ENCODE results near the gene NOL3.
A peak's percentile ranks its signal among the peaks of the same experiment; 100 is the strongest.

Gene NOL3

GRCh38 chr16:67155295-67156142 lies 14.8 kb upstream of the NOL3 start:
- DNase-seq (ENCODE audit: low read depth in 2 of 2), result peak; percentile 72 to 73

GRCh38 chr16:67156143-67156844 lies 14.0 kb upstream of the NOL3 start:
- no peak for DNase-seq (ENCODE audit: low read depth in 2 of 2)

GRCh38 chr16:67157106-67157748 lies 13.1 kb upstream of the NOL3 start:
- no peak for DNase-seq (ENCODE audit: low read depth in 2 of 2)

DNA sequence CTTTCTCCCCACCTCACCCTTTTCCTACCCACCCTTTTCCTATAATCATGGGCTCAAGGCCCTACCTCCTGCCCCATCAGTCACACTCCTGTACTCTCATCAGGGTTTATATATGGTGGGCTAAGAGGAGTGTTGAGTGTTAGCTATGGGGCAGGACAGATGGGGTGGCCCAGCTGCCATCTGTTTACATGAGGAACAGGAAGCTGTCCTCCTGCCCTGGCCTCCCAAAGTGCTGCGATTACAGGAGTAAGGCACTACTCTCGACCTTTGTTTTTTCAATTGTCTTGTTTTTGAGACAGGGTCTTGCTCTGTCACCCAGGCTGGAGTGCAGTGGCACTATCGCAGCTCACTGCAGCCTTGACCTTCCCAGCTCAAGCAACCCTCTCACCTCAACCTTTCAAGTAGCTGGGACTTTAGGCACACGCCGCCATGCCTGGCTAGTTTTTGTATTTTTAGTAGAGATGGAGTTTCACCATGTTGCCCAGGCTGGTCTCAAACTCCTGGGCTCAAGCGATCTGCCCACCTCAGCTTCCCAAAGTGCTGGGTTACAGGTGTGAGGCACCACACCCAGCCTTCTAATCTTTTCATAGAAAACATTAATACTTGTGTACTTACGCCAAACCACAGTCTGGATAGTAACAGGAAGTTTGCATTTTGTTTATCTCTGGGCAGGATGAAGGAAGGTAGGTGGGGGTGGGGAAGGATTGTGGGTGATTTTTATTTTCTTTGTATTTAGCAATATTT lies 12.3 kb upstream of the NOL3 start:
- no peak for DNase-seq (ENCODE audit: low read depth in 2 of 2)

- DNase-seq (ENCODE audit: low read depth in 2 of 2), result peak; percentile 57 to 70
These were observed 11.4 kb upstream of the NOL3 start for GRCh38 chr16:67158637-67159600.

GRCh38 chr16:67161595-67162058 lies 8.7 kb upstream of the NOL3 start:
- no peak for DNase-seq (ENCODE audit: low read depth in 2 of 2)

DNA sequence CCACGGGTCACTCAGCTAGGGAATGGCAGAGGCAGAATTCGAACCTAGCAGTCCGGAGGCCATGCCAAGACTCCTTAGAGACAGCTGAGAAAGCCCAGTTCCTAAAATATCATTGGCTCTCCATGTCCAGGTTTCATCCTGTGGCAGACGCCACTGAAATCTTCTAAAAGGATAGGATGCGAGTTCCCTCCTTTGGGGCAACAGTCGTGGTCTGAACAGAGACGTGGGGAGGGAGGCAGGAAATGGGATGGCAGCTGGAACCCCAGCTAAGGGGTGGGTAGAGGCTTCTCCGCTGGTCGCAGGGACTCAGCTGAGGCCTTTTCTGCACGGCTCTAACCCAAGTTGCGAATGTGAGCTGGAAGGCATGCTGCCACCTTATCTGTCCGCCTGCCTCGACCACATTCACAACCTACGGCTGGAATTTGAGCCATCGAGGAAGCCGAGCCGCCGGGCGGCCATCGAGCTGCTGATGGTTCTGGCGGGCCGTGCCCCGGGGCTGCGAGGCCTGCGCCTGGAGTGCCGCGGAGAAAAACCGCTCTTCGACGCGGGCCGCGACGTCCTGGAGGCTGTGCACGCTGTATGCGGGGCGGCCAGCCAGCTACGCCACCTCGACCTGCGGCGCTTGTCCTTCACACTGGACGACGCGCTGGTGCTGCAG lies 7.7 kb upstream of the NOL3 start:
- DNase-seq (ENCODE audit: low read depth in 2 of 2), result no peak

- no peak for DNase-seq (ENCODE audit: low read depth in 2 of 2)
These were observed 7.0 kb upstream of the NOL3 start for GRCh38 chr16:67163164-67163998.

- no peak for DNase-seq (ENCODE audit: low read depth in 2 of 2)
These were observed 6.3 kb upstream of the NOL3 start for GRCh38 chr16:67163999-67164558.

DNA sequence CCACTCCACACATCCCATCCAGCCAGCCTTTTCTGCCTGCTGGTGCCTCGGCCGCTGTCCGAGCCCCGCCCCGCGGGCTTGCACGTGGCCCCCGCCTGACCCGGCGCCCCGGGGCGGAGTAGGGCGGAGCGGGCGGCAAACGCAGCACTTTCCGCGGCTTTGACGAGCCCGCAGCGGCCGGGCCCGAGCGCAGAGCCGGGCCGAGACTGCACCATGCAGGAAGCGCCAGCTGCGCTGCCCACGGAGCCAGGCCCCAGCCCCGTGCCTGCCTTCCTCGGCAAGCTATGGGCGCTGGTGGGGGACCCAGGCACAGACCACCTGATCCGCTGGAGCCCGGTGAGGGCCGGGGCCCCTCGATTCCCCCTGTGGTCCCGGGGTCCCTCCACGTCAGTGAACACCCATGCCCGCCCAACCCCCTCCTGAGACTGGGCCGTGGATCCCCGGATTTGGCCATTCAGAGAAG lies 5.7 kb upstream of the NOL3 start, which contains the start of gene HSF4:
HSF4 (plus strand) TSS at position 147 of the 463 bp plus-strand sequence; CDS start at position 214, 67 bp downstream.
- no peak for DNase-seq (ENCODE audit: low read depth in 2 of 2)

GRCh38 chr16:67165121-67166078 lies 4.9 kb upstream of the NOL3 start:
- DNase-seq (ENCODE audit: low read depth in 2 of 2), result no peak

- no peak for DNase-seq (ENCODE audit: low read depth in 2 of 2)
These were observed 4.2 kb upstream of the NOL3 start for GRCh38 chr16:67166110-67166547.

DNA sequence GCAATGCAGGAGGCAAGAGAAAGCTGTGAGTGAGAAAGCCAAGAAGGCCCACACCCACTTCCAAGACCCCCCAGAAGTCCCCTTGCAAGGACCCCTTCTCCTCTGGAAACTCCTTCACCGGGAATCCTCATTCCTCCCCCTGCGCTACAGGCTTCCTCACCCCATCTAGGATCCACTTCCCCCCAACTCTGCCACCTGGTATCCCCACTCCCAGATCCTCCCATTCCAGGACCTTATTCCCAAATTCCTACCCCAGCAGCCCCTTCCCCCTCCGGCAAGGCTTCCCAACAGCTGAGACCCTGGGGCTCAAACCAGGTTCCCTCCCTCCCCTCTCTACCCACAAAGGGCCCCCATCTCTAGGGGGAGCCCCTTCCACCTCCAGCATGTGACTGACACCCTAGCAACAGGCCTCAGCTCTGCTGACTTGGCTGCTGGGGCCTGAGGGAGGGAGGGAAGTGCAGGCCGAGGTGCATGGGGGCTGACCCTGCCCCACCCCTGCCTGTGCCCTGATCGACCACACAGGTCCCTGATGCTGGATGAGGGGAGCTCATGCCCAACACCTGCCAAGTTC lies 3.7 kb upstream of the NOL3 start:
- DNase-seq (ENCODE audit: low read depth in 2 of 2), result no peak

- no peak for DNase-seq (ENCODE audit: low read depth in 2 of 2)
These were observed 2.8 kb upstream of the NOL3 start for GRCh38 chr16:67167588-67167987.

DNA sequence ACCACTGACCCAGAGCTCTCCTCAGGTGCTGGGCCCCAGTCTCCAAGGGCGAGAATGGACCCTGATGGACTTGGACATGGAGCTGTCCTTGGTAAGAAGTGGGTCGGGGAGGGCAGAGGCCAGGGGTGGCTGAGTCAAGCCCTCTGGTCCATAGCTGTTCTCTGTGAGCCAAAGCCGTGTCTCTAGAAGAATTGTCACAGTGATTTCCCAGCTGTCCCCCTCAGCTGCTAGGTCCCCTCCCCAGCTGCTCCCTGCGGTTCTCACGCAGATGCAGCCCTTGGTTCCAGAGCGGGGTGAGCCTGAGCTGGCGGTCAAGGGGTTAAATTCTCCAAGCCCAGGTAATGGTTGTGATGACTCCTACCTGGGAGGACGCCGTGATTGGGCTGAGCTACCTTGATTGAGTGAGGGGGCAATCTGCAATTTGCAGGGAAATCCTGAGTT lies 1.3 kb upstream of the NOL3 start:
- no peak for DNase-seq (ENCODE audit: low read depth in 2 of 2)

DNA sequence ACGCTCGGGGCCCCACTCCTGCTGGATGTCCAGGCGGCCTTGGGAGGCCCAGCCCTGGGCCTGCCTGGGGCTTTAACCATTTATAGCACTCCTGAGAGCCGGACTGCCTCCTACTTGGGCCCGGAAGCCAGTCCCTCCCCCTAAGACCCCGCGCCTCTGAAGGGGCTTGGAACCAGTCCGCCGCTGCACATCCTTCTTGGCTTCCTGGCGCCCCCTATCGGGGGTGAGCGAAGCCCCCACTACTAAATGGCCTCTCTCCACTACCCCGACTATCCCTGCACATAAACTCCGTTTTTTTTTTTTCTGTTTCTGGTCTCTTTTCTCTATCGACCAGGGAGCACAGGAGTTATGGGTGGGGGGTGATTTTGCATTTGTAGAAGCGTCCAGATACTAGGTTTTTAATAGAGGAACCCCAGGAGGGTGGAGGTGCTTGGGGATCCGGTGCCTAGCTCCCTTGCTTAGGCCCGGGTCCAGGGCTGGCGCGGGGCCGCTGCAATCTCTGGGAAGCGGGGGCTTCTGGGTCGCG lies 633 bp upstream of the NOL3 start:
- no peak for DNase-seq (ENCODE audit: low read depth in 2 of 2)

All from activated CD4-positive, alpha-beta T cell treated with anti-CD3 and anti-CD28 coated beads for 24 hours (primary cell).